Measurements from ENCODE around the gene CEP128.

The CEP128 gene

GRCh38 chr14:80902608-80903007 lies 38.9 kb downstream of the CEP128 start:
- no peak overlapping the region for H3K4me3 ChIP-seq (ENCODE audit: low read length)
- DNase-seq (ENCODE audit: low read depth): no peak
- TF ChIP-seq, protein P1, sequence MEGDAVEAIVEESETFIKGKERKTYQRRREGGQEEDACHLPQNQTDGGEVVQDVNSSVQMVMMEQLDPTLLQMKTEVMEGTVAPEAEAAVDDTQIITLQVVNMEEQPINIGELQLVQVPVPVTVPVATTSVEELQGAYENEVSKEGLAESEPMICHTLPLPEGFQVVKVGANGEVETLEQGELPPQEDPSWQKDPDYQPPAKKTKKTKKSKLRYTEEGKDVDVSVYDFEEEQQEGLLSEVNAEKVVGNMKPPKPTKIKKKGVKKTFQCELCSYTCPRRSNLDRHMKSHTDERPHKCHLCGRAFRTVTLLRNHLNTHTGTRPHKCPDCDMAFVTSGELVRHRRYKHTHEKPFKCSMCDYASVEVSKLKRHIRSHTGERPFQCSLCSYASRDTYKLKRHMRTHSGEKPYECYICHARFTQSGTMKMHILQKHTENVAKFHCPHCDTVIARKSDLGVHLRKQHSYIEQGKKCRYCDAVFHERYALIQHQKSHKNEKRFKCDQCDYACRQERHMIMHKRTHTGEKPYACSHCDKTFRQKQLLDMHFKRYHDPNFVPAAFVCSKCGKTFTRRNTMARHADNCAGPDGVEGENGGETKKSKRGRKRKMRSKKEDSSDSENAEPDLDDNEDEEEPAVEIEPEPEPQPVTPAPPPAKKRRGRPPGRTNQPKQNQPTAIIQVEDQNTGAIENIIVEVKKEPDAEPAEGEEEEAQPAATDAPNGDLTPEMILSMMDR (conservative IDR thresholded peaks at IDR 0.05; ENCODE audit: low read depth, low read length): no peak

- TF ChIP-seq, protein P1 (conservative IDR thresholded peaks at IDR 0.05; ENCODE audit: low read depth, low read length): no peak
- no peak for DNase-seq (ENCODE audit: low read depth)
Observed at GRCh38 chr14:80901822-80902221, 39.7 kb downstream of the CEP128 start.

DNA sequence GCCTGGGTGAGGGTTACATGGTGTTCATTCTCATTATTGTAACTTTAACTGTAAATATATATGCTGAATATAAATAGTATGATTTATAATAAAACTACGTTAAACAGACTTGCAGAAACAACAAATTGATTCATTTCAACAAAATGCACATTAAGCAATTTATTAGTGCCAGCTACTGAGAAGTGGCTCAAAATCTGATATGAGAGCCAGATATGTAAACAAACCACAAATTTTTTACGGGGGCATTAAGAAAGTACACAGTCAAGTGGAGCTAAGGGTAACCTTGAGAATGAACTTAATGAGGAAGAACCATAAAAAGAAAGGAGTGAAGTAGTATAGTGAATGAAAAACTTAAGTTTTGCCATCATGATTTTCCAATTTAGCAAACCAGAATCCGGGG lies 40.3 kb downstream of the CEP128 start:
- no peak for DNase-seq (ENCODE audit: low read depth)
- TF ChIP-seq, protein P1 (conservative IDR thresholded peaks at IDR 0.05; ENCODE audit: low read depth, low read length): no peak
- H3K4me3 ChIP-seq (ENCODE audit: low read length): no peak overlapping the region

More at GRCh38 chr14:80901822-80902221, 39.7 kb downstream of the CEP128 start:
- no peak overlapping the region for H3K4me3 ChIP-seq (ENCODE audit: low read length)

DNA sequence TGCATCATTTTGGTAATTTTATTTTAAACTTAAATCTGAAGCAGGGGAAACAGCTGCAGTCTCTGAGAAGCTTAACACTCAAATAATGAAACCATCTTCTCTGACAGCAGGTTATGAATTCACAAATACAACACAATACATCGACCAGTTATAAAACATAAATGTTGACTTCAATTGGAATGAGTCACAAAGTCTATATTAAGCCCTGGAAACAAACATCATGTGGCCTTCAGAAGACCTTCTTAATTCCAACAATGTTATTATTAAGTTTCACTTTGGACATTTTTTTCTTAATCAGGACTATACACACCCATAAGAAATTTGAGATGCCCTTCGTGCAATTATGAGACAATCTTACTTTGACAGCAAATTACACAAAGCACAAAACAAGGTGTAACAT lies 68.9 kb downstream of the CEP128 start:
- TF ChIP-seq, protein P1 (conservative IDR thresholded peaks at IDR 0.05; ENCODE audit: low read depth, low read length): no peak
- no peak overlapping the region for H3K4me3 ChIP-seq (ENCODE audit: low read length)
- DNase-seq (ENCODE audit: low read depth): peak; percentile 24

GRCh38 chr14:80868260-80868659 lies 73.3 kb downstream of the CEP128 start:
- DNase-seq (ENCODE audit: low read depth): no peak

GRCh38 chr14:80867798-80868197 lies 73.7 kb downstream of the CEP128 start:
- no peak for DNase-seq (ENCODE audit: low read depth)
- H3K4me3 ChIP-seq (ENCODE audit: low read length): no peak overlapping the region
- TF ChIP-seq, protein P1 (conservative IDR thresholded peaks at IDR 0.05; ENCODE audit: low read depth, low read length): no peak

More at GRCh38 chr14:80868260-80868659, 73.3 kb downstream of the CEP128 start:
- no peak overlapping the region for H3K4me3 ChIP-seq (ENCODE audit: low read length)
- TF ChIP-seq, protein P1 (conservative IDR thresholded peaks at IDR 0.05; ENCODE audit: low read depth, low read length): no peak

- H3K4me3 ChIP-seq (ENCODE audit: low read length): no peak overlapping the region
- DNase-seq (ENCODE audit: low read depth): no peak
- TF ChIP-seq, protein P1 (conservative IDR thresholded peaks at IDR 0.05; ENCODE audit: low read depth, low read length): no peak
Observed at GRCh38 chr14:80867091-80867490, 74.4 kb downstream of the CEP128 start.

All from retinal pigment epithelial cell (primary cell).